HepG2 (cell line): ENCODE results near the gene SESN1.

Source experiments
- BHLHE40 ChIP-seq: IDR thresholded peaks from 2 replicates; pipeline ENCODE4 v1.6.1; 2011; ENCODE audit warnings: low read length, improper control_type of control experiment
- CTCF ChIP-seq: sonication (generic); formaldehyde crosslinking; IDR thresholded peaks from 2 replicates; pipeline ENCODE4 v1.5.0; 2020; ENCODE audit warnings: mild to moderate bottlenecking, missing genetic modification reagents, moderate library complexity
- MAX ChIP-seq: IDR thresholded peaks from 2 replicates; pipeline ENCODE4 v1.6.1; 2012; ENCODE audit warnings: inconsistent platforms
- POLR2A ChIP-seq, 2 experiments: IDR thresholded peaks; 2 replicates each; pipeline ENCODE4 v1.6.1; 2011; ENCODE audit warnings: low read depth in 2 of 2, low read length in 2 of 2, mild to moderate bottlenecking in 1 of 2, moderate library complexity in 1 of 2; ENCODE audit not compliant: insufficient read depth in 1 of 2
- ZNF510 ChIP-seq: sonication (generic); formaldehyde crosslinking; IDR thresholded peaks from 2 replicates; pipeline ENCODE4 v1.4.0; 2020; ENCODE audit warnings: low read depth, mild to moderate bottlenecking, missing genetic modification reagents
- ZNF577 ChIP-seq: sonication (generic); formaldehyde crosslinking; IDR thresholded peaks from 2 replicates; pipeline ENCODE4 v1.4.0; 2020; ENCODE audit warnings: mild to moderate bottlenecking, low read depth, missing genetic modification reagents, borderline replicate concordance

- TF ChIP-seq CTCF (no peak), BHLHE40 (no peak), MAX (no peak), ZNF510 (CRISPR knock-in tag) (no peak), ZNF577 (CRISPR knock-in tag) (no peak), POLR2A (IDR thresholded peaks at IDR 0.05; ENCODE audit: insufficient read depth in 1 of 2, low read depth in 2 of 2, low read length in 2 of 2) (no peak)
These were observed 35.4 kb upstream of the SESN1 start for GRCh38 chr6:109130065-109130464.
